Measurements from ENCODE around the gene CPNE7. TPM values are rescaled to one million over a fixed set of nuclear protein-coding genes. Genes with fewer than 3 reads are reported as not detected.

Gene CPNE7
- total RNA-seq = 1 to 10 TPM; 1.1 to 3.3 (median 2.5) TPM

DNA sequence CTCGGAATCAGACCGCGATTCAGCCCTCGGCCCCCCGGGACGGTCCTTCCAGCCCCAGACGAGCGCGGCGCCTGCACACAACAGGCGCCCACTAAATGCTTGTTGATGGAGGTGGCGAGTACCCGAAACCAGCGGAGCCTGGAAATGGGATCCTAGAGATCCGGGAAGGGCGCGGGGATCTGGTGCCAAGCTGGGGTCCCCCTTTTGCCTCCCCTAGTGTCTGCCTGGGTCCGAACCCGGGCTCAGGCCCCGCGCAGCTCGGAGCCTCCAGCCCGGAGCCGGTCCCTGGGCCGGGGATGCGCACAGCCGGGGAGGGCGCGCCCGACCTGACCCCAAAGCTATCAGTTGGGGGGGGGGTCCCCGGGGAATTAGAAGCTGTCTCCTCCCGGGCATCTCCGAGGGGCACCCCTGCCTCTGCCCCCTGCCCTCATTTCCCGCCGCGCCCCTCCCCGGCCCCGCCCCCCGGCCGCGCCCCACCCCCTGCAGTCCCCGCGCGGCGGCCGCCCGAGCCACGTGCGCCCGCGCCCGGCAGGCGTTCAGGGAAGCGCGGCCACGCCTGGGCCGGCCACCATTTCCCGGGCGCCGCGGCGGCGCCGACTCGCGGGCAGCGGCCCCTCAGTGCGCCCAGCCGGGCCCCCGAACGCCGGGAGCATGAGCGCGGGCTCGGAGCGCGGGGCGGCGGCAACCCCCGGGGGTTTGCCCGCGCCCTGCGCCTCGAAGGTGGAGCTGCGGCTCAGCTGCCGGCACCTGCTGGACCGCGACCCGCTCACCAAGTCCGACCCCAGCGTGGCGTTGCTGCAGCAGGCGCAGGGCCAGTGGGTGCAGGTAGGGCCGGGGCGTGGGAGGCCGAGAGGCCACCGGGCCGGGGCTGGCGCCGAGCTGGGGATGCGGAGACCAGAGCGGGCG is at the start of gene CPNE7:
TSS of gene CPNE7 (plus strand) at position 512 of the 906 bp plus-strand sequence. CDS start at position 652, 140 bp downstream.
- intact Hi-C loops (cut with DNase I; ENCODE audit: low total_unique reads) = no loop called here
- DNase-seq (ENCODE audit: low spot score in 2 of 2) = no peak

DNA sequence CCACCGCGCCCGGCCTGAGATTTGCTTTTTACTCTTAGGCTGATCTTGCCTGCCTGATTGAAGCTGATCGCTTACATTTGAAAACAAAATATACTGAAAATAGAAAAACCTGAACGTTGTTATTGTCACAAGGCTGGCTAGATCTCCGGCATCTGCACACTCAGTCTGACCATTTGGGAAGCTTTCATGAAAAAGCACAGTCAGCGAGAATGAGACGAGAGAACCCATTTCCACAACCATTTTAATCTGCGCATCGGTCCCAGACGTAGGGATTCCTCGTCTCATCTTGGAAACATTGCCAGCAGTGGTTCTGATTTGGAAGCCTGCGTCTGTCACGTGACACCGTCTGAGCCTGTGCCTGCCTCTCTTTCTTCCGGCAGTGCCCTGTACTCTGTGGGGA is 46.5 kb upstream of the CPNE7 start:
- WGBS, 2 donors = 87 to 90% methylated on average over 16 of the region's 16 CpGs
- H3K4me3 ChIP-seq (ENCODE audit: low read depth, poor library complexity, severe bottlenecking) = no peak overlapping the region
- no peak for TF ChIP-seq POLR2A (IDR thresholded peaks at IDR 0.05)
- TF ChIP-seq, protein P1, sequence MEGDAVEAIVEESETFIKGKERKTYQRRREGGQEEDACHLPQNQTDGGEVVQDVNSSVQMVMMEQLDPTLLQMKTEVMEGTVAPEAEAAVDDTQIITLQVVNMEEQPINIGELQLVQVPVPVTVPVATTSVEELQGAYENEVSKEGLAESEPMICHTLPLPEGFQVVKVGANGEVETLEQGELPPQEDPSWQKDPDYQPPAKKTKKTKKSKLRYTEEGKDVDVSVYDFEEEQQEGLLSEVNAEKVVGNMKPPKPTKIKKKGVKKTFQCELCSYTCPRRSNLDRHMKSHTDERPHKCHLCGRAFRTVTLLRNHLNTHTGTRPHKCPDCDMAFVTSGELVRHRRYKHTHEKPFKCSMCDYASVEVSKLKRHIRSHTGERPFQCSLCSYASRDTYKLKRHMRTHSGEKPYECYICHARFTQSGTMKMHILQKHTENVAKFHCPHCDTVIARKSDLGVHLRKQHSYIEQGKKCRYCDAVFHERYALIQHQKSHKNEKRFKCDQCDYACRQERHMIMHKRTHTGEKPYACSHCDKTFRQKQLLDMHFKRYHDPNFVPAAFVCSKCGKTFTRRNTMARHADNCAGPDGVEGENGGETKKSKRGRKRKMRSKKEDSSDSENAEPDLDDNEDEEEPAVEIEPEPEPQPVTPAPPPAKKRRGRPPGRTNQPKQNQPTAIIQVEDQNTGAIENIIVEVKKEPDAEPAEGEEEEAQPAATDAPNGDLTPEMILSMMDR (IDR thresholded peaks at IDR 0.05) = no peak
- DNase-seq (ENCODE audit: low spot score in 2 of 2) = no peak
- intact Hi-C loops (cut with DNase I; ENCODE audit: low total_unique reads) = no loop called here

More for the DNA sequence above, at the start of gene CPNE7:
- no peak within 1 kb of the TSS for H3K4me3 ChIP-seq (ENCODE audit: low read depth, poor library complexity, severe bottlenecking)
- 3% methylated on average over 36 to 47 of the region's 103 CpGs for WGBS, 2 donors
- TF ChIP-seq, protein P1 (IDR thresholded peaks at IDR 0.05) = no peak
- TF ChIP-seq POLR2A (IDR thresholded peaks at IDR 0.05) = no peak

DNA sequence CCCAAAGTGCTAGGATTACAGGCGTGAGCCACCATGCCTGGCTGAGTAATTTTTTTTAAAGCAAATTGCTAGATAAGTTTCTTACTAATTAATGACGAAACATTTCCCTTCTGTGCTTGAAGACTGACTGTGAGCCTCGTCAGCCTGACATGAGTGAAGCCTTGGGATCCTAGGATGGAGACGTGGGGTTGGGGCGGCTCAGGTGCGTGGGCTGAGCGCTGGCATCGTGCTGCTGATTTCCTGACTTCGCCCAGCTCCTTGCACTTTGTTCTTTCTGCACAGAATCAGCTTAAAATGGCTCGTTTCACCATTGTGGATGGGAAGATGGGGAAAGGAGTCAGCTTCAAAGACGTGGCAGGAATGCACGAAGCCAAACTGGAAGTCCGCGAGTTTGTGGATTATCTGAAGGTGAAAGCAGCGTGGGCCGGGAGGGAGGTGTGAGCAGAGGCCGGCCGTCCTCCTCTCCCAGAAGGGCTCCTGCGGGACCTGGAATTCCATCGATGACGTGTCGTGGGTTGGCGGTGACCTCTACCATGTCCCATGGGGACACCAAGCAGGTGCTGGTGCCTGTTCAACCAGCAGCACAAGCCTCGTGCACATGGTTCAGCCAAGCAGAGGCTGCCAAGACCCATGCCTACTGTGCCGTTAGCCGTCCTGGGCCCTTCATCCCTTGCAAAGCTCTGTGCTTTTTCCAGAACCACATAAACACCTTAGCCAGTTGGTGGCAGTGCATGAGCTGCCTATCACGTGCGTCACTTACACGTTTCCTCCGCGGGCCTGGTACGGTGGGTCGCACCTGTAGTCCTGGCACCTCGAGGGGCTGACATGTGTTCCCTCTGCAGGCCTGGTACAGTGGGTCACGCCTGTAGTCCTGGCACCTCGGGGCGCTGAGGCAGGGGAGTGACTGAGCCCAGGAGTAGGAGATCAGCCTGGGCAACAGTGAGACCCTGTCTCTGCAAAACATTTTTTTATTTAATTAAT is 44.9 kb upstream of the CPNE7 start:
- H3K4me3 ChIP-seq (ENCODE audit: low read depth, poor library complexity, severe bottlenecking) = no peak overlapping the region
- intact Hi-C loops (cut with DNase I; ENCODE audit: low total_unique reads) = no loop called here
- DNase-seq (ENCODE audit: low spot score in 2 of 2) = no peak
- WGBS, 2 donors = 90 to 93% methylated on average over 37 of the region's 37 CpGs
- TF ChIP-seq, protein P1 (IDR thresholded peaks at IDR 0.05) = no peak
- TF ChIP-seq POLR2A (IDR thresholded peaks at IDR 0.05) = no peak

DNA sequence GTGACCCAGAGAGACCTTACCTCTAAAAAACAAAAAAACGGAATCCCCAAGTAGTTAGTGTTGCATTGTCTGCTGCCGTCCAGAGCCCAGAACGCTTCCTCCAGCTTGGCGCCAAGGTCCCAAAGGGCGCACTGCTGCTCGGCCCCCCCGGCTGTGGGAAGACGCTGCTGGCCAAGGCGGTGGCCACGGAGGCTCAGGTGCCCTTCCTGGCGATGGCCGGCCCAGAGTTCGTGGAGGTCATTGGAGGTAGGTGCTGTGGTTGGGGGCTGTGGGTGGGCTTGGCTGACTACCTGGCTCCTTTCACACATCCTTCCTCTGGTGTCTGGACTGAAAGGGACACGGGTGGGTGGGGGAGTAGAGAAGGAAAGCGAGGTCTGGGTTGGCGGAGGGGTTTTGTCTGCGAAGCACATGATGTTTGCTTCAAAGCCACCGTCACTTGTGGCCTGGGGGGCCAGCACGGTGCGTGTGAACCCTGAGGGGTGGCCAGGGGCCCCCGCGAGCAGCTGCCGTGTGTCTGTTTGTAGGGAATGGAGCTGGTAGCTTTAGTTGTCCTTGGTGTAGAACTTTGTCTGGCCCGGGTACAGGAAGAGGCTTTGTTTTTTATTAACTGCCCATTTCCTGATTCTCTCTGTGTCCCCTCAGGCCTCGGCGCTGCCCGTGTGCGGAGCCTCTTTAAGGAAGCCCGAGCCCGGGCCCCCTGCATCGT is 43.6 kb upstream of the CPNE7 start:
- H3K4me3 ChIP-seq (ENCODE audit: low read depth, poor library complexity, severe bottlenecking) = no peak overlapping the region
- TF ChIP-seq, protein P1 (IDR thresholded peaks at IDR 0.05) = no peak
- TF ChIP-seq POLR2A (IDR thresholded peaks at IDR 0.05) = no peak
- no peak for DNase-seq (ENCODE audit: low spot score in 2 of 2)
- 84 to 89% methylated on average over 31 of the region's 31 CpGs for WGBS, 2 donors
- intact Hi-C loops (cut with DNase I; ENCODE audit: low total_unique reads) = no loop called here

DNA sequence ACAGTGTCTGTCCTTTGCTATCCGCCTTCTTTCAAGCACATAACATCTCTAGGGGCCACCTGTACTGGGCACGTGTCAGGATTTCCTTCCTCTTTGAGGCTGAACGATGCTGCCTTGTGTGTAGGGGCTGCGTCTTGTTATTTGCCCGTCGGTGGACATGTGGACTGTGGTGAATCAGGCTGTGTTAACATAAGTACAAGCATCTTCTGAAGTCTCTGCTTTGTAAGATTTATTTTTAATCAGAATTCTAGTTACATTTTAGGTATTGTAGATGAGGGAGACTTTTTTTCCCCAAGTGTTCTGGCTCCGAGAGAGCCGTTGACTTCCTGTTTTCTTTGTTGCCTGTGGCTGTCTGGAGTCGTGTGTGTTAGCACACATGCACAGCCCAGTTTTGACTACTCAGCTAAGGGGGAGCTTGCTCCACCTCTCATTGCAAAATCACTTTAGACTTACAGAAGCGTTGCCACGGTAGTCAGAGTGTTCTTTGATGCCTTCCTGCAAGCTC is 41.3 kb upstream of the CPNE7 start:
- TF ChIP-seq, protein P1 (IDR thresholded peaks at IDR 0.05) = no peak
- TF ChIP-seq POLR2A (IDR thresholded peaks at IDR 0.05) = no peak
- H3K4me3 ChIP-seq (ENCODE audit: low read depth, poor library complexity, severe bottlenecking) = no peak overlapping the region
- 60 to 65% methylated on average over 11 of the region's 11 CpGs for WGBS, 2 donors
- intact Hi-C loops (cut with DNase I; ENCODE audit: low total_unique reads) = no loop called here
- DNase-seq (ENCODE audit: low spot score in 2 of 2) = peak in 1 of 2 donors; percentile 45

Data from lower leg skin (tissue), 4 donors.